Measurements from ENCODE around the gene PCID2. TPM values are rescaled to one million over a fixed set of nuclear protein-coding genes. Genes with fewer than 3 reads are reported as not detected.

PCID2 gene
- polyA plus RNA-seq, 1 donor from 2014 or later: 46.0 TPM

DNA sequence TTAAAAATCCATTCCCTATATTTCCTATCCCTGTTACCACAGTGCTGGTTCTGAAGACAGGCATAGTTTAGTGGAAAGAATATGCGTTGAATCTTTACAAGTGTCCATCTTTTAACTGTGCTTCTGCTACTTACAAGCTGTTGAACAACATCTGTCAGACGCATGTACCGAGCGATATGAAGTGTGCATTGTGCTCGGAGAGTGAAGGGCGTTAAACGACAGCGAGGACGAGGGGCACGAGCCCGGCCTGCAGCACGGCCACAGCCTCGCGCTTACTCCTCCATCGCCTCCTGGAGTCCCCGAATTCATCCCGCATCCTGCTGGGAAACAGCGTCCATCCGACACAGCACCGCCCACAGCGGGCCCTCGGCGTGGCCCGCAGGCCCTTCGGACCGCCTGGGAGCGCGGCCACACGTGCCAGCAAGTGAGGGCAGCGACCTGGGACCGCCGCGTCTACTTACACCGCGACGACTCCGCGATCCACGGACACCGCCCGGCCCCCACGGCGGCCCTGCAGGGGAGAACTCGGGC, 514 bp downstream of the PCID2 start:
- H3K36me3 Mint-ChIP-seq: no peaks in the 10 kb centered on the region
- peak overlapping the region; percentile 89 to 95 (median 90) for H3K27ac Mint-ChIP-seq
- H3K4me1 Mint-ChIP-seq: peaks cover 38 to 57% (median 46%) of the 10 kb centered on the region in 3 donors
- H3K4me3 Mint-ChIP-seq: peak overlapping the region; percentile 90 to 96 (median 92)
- H3K27me3 Mint-ChIP-seq: no peaks in the 10 kb centered on the region
- no peaks in the 10 kb centered on the region for H3K9me3 Mint-ChIP-seq

DNA sequence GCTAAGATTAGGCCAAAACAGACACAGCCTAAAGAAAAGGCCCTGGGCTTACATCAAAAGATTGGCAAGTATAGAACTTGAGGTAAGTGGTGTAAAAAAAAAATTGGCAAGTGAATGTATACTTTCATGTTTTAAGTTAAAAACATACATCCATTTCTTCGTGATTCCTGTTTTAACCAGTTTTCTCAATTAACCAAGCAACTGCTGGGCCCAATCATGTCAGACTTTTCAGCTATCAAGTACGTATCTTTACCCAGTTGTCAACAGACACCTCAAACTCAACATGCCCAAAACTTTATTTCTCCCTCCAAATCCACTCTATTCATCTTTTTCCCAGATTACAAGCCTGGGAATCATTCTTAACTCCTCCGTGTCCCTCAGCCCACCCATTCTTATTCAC, 1.0 kb downstream of the PCID2 start:
- peak overlapping the region; percentile 90 to 96 (median 92) for H3K4me3 Mint-ChIP-seq
- H3K4me1 Mint-ChIP-seq: peaks cover 38 to 62% (median 49%) of the 10 kb centered on the region in 3 donors
- H3K36me3 Mint-ChIP-seq: no peaks in the 10 kb centered on the region
- no peaks in the 10 kb centered on the region for H3K9me3 Mint-ChIP-seq
- peak overlapping the region; percentile 89 to 95 (median 90) for H3K27ac Mint-ChIP-seq
- no peaks in the 10 kb centered on the region for H3K27me3 Mint-ChIP-seq

DNA sequence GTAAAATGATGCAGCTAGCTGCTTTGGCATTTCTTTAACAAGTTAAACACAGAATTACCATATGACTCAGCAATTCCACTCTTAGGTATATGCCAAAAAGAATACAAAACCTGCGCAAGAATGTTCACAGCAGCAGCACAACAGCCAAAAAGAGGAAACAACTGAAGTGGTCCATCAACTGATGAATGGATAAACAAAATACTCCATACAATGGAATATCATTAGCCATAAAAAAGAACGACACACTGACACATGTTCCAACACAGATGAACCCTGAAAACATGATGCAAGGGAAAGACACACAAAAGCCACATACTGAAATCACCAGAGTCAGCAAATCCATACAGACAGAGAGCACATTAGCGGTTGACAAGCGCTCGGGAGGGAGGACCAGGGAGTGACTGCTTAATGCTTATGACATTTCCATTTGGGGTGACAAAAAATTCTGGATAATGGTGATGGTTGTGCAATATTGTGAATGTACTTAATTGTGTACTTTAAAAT, 3.0 kb downstream of the PCID2 start:
- Mint-ChIP-seq H3K4me3 (peak overlapping the region in 3 of 4 donors; percentile 3 to 96 (median 76)), H3K4me1 (peaks cover 31 to 55% (median 41%) of the 10 kb centered on the region in 3 donors), H3K27me3 (no peaks in the 10 kb centered on the region), H3K27ac (peak overlapping the region in 1 of 3 donors; percentile 95), H3K9me3 (no peaks in the 10 kb centered on the region), H3K36me3 (no peaks in the 10 kb centered on the region)

DNA sequence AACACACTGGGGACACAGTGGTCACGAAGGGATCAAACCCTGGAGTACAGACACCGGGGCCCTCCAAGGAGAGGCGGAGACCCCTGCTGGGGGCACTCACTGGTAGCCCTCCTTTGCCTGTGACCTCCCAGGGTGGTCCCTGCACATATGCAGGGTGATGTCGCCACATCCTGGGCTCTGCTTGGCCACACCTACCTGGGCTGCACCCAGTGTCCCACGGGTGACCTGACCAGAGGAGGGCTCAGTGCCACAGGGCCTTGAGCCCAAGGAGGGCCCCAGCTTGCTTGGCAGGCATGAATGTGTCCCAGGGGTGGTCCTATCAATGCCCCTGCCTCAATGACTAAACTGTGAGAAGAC, 4.1 kb downstream of the PCID2 start:
- H3K36me3 Mint-ChIP-seq: no peaks in the 10 kb centered on the region
- H3K27me3 Mint-ChIP-seq: no peaks in the 10 kb centered on the region
- peak overlapping the region in 1 of 4 donors; percentile 20 for H3K4me3 Mint-ChIP-seq
- no peaks in the 10 kb centered on the region for H3K9me3 Mint-ChIP-seq
- H3K4me1 Mint-ChIP-seq: peaks cover 26 to 49% (median 38%) of the 10 kb centered on the region in 3 donors
- no peak overlapping the region for H3K27ac Mint-ChIP-seq

DNA sequence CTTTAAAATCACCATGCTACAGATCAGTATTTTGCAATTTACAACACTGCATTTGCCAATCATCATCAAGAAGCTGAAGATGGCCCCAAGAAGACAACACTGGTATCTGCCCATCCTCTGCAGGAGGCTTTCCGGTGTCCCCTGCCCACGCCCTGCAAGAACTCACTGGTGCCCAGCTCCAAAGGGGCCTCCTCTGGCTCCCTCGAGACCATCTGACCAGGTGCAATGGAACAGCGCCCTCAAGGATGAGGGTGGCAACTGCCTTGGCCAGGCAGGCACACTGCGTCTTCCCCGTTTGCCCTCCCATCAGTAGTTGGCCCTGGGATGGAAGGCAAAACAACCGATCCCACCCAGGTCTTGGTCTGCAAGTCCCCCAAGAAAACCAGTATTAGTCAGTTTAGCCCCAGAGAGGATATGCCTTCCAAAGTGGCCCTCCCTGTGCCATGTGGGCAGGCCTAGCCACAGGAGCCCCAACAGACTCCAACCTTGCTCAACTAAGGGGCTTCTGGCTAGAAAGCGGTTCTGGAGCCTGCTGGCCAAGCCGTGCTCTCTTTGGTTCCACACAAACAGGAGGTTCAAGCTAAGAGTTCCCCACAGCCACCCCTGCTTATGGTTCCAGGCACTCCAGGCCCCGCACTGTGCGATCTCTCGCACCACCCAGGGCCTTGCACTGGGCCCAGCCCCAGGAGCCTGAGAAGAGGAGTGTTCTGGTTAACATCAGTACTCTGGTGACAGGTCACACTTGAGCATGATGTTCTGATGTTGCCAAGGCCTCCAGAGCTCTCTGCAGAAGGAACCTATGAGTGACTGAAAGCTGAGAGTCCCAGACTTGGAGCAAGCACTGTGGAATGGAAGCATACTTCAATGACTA, 4.7 kb downstream of the PCID2 start:
- H3K4me1 Mint-ChIP-seq: peaks cover 26 to 49% (median 38%) of the 10 kb centered on the region in 3 donors
- peak overlapping the region in 1 of 4 donors; percentile 57 for H3K4me3 Mint-ChIP-seq
- H3K27ac Mint-ChIP-seq: peak overlapping the region in 1 of 3 donors; percentile 43
- H3K27me3 Mint-ChIP-seq: no peaks in the 10 kb centered on the region
- H3K36me3 Mint-ChIP-seq: no peaks in the 10 kb centered on the region
- no peaks in the 10 kb centered on the region for H3K9me3 Mint-ChIP-seq

DNA sequence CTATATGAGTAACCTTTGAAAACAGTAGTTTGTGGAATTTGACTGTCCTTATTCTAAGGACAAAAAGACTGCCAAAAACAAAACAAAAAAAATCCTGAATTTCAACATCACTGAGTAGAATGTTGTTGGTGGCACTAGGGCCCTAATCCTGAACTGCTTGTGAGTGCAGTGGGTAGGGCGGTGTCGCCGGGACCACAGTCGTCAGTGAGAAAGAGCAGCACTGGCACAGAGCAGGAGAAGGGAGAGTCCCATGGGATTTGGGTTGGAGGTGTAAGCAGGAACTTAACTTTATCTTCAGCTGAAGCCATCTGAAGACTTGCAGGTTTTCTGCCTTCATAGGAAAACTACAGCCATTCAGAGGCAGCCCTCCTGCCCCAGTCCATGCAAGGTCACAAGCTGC, 5.6 kb downstream of the PCID2 start:
- H3K27me3 Mint-ChIP-seq: no peaks in the 10 kb centered on the region
- H3K4me1 Mint-ChIP-seq: peaks cover 26 to 48% (median 38%) of the 10 kb centered on the region in 3 donors
- H3K9me3 Mint-ChIP-seq: no peaks in the 10 kb centered on the region
- H3K27ac Mint-ChIP-seq: no peak overlapping the region
- peak overlapping the region in 1 of 4 donors; percentile 57 for H3K4me3 Mint-ChIP-seq
- no peaks in the 10 kb centered on the region for H3K36me3 Mint-ChIP-seq

DNA sequence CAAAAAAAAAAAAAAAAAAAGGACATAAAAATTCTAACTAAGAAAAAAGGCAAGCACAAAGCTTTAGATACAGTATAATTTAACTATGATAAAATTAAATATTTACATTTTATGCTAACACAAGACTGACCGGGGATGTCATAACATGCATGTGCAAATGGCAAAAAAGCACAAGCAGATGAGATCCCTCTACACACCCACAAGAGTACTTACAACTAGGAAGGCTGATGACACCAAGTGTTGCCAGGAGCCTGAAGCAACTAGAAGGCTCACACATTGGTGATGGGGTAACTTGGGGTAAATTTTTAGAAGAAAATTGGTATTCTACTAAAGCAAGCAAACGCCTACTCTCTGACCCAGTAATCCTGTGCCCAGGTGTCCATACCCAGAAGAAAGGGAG, 6.7 kb downstream of the PCID2 start:
- Mint-ChIP-seq H3K27me3 (no peaks in the 10 kb centered on the region), H3K4me1 (peaks cover 19 to 39% (median 29%) of the 10 kb centered on the region in 3 donors), H3K9me3 (no peaks in the 10 kb centered on the region), H3K4me3 (no peak overlapping the region), H3K36me3 (no peaks in the 10 kb centered on the region), H3K27ac (no peak overlapping the region)

DNA sequence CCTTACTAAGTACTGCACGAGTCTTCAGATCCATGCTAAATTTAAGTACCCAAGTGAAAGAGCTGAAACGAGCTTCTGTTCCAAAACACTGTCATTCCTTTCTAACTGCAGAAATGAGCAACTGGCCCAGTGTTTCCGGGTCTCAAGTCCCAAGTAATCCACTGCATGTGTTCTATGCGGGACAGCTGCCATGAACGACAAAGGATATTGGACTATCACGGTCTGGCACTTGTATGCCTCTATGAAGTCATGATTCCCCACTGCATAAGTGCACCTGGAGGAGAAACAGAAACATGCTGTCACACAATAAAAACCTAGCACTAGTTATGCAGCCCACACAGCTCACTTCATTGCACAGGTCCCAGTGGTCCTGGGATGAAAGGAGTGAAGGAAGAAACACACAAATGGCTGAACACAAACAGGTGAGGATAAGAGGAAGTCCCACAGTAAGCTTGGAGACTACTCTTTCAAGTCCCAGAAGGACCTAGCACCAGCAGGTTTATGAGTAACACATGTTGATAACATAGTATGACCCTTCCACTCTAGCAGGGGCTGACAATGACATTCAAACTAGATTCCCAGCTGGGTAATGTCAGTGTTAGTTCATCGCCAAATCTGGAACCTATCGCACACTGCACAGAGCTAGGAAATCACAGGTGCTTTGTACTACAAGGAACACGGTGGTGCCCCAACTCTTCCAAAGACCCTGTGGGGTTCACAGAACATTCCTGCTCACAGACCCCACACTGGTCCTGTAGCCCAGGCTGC, 11.3 kb downstream of the PCID2 start:
- Mint-ChIP-seq H3K36me3 (no peaks in the 10 kb centered on the region), H3K9me3 (no peaks in the 10 kb centered on the region), H3K4me1 (peaks cover 3 to 5% (median 4%) of the 10 kb centered on the region in 3 donors), H3K27ac (no peak overlapping the region), H3K27me3 (no peaks in the 10 kb centered on the region), H3K4me3 (no peak overlapping the region)

DNA sequence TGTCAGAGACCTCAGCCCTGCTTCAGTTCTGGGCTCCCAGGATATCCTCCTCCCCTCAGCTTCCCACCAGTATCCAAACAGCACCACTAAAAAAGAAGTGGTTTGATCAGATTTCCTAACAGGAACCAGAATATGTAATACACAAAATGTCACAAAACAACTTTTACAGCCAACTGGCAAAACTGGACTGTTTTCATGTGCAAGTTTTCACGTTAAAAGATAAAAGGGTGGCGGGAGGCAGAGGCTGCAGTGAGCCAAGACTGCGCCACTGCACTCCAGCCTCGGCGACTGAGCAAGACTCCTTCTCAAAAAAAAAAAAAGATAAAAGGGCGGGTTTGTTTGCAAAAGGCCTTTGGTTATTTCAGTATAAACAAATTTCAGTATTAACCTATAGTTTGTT, 13.1 kb downstream of the PCID2 start:
- no peak overlapping the region for H3K4me3 Mint-ChIP-seq
- no peaks in the 10 kb centered on the region for H3K36me3 Mint-ChIP-seq
- no peaks in the 10 kb centered on the region for H3K27me3 Mint-ChIP-seq
- H3K9me3 Mint-ChIP-seq: no peaks in the 10 kb centered on the region
- H3K4me1 Mint-ChIP-seq: peaks cover 0 to 1% (median under 1%) of the 10 kb centered on the region in 3 donors
- peak overlapping the region in 1 of 3 donors; percentile 5 for H3K27ac Mint-ChIP-seq

DNA sequence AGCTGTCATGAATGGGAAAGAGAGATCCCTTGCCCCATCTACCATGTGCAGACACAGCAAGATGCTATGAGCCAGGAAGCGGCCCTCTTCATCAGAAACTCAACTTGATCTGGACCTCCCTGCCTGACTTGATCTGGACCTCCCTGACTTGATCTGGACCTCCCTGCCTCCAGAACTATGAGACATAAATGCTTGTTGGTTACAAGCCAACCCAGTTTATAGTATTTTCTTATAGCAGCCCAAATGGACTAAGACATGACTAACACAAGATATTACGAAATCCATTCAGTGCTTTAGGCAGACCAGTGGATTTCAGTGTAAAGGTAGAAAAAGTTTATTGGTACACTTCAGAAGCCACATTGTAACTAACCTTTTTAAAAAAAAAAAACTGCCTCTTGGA, 15.6 kb downstream of the PCID2 start:
- H3K9me3 Mint-ChIP-seq: no peaks in the 10 kb centered on the region
- H3K4me3 Mint-ChIP-seq: no peak overlapping the region
- peaks cover 6% of the 10 kb centered on the region for H3K36me3 Mint-ChIP-seq
- H3K4me1 Mint-ChIP-seq: peaks cover 0 to 2% (median under 1%) of the 10 kb centered on the region in 3 donors
- H3K27ac Mint-ChIP-seq: no peak overlapping the region
- H3K27me3 Mint-ChIP-seq: no peaks in the 10 kb centered on the region

DNA sequence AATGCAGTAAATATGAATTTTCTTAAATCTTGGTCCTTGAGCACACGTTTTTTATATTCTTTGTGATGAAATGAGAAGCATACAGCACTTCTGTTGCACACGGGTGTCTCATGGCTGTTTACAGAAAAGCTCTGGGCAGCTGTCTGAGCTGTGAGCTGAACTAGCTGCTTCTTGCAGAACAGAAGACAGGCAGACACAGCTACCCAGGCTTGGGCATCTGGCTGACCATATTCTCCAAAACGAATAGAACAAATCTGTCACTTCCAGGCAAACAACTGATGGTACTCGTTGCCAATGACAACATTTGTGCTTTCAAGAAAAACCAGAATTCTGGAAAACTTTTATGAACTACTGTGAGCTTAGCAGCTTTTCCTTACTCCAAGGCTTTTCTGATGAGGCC, 16.2 kb downstream of the PCID2 start:
- H3K27me3 Mint-ChIP-seq: no peaks in the 10 kb centered on the region
- no peaks in the 10 kb centered on the region for H3K9me3 Mint-ChIP-seq
- peaks cover 0 to 4% (median 2%) of the 10 kb centered on the region in 3 donors for H3K4me1 Mint-ChIP-seq
- no peak overlapping the region for H3K27ac Mint-ChIP-seq
- H3K36me3 Mint-ChIP-seq: peaks cover 6% of the 10 kb centered on the region
- H3K4me3 Mint-ChIP-seq: no peak overlapping the region

DNA sequence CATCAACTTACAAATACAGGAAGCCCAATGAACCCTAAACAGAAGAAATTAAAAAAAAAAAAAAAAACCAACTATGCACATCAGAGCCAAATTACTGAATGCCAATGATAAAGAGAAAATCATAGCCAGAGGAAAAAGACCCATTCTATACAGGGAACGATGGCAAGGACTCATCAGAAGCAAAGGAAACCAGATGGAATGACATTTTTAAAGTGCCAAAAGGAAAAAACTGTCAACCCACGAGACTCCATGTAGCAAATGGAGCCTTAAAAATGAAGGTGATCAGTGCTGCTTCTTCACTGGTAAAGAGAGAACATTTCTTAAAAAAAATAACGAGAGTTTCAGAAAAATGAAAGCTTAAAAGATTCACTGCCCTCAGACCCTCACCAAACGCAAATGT, 18.3 kb downstream of the PCID2 start:
- H3K27ac Mint-ChIP-seq: no peak overlapping the region
- peaks cover 6% of the 10 kb centered on the region for H3K36me3 Mint-ChIP-seq

DNA sequence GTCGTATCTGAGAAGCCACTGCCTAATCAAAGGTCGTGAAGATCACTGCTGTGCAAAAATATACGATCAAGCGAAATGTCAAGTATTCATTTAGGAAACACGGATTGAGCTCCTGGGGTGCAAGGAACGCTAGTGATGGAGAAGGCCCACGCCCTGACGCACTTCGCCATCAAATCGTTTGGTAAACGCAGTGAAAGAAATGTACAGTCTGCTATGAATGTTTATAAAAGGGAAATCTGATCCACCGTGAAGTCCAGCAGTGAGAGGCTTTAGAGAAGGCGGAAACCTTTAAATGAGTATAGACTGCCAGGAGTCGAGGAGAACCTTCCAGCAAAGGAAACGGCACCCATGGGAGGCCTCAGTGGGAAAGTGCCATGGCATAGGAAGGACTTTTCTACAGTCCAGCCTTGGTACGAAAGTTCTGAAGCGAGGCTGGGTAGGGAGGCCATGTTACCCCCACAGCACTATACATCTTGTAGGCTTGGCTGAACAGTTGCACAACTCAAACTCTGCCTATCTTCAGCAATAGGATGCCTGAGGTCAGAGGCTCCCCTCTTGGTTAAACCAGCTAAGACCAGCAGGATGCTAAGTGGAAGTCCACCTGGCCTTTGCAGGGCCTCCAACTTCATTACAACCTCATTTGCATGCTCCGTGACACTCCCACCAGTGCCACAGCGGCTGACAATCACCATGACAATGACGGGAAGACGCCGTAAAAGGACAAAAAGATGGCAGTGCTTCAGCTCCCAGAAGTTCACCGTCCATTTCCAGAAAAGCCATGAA, 20.4 kb downstream of the PCID2 start:
- Mint-ChIP-seq H3K4me3 (no peak overlapping the region), H3K36me3 (peaks cover 6% of the 10 kb centered on the region), H3K27ac (no peak overlapping the region), H3K9me3 (no peaks in the 10 kb centered on the region), H3K4me1 (peaks cover 8 to 12% (median 12%) of the 10 kb centered on the region in 3 donors), H3K27me3 (no peaks in the 10 kb centered on the region)

More for the DNA sequence above, 18.3 kb downstream of the PCID2 start:
- Mint-ChIP-seq H3K27me3 (no peaks in the 10 kb centered on the region), H3K9me3 (no peaks in the 10 kb centered on the region), H3K4me3 (no peak overlapping the region), H3K4me1 (peaks cover 5 to 9% (median 9%) of the 10 kb centered on the region in 3 donors)

DNA sequence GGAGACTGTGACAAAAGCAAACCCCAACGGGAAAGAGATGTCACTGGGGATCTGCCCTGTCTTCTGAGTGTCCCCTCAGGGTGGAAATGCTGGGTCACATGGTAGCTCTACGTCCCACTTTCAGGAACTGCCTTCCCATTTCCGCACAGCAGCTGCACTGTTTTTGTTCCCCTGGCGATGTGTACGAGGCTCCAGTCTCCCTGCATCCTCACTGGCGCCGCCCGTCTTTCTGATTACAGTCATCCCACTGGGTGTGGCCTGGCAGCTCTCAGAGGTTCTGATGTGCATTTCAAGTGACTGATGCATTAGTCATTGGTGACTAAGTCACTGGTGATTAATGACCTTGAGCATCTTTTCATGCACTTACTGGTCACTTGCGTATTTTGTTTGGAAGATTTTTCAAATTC, 21.2 kb downstream of the PCID2 start:
- Mint-ChIP-seq H3K36me3 (peaks cover 6% of the 10 kb centered on the region), H3K27me3 (no peaks in the 10 kb centered on the region), H3K27ac (no peak overlapping the region), H3K4me3 (no peak overlapping the region), H3K9me3 (no peaks in the 10 kb centered on the region), H3K4me1 (peaks cover 8 to 12% (median 12%) of the 10 kb centered on the region in 3 donors)

All from IgD-negative memory B cell (primary cell).